Neural progenitor cell (in vitro differentiated cells): ENCODE data around the gene MMP2. TPM values are rescaled to one million over a fixed set of nuclear protein-coding genes. Genes with fewer than 3 reads are reported as not detected.

Experiments used
- DNase-seq: peaks from one replicate; pipeline ENCODE4 v3.0.0-alpha.2; 2016; ENCODE audit warnings: low spot score
- H2AFZ ChIP-seq: fragments of 200-600 bp; sonication (generic); replicated peaks from 2 replicates; pipeline ENCODE4 v1.6.1; 2016; ENCODE audit warnings: antibody characterized with exemption
- H3F3A ChIP-seq: fragments of 200-600 bp; sonication (generic); 2 replicates; pipeline ENCODE4 v1.6.1; 2016; ENCODE audit warnings: antibody characterized with exemption, low read depth
- H3K27ac ChIP-seq: fragments of 200-600 bp; sonication (generic); 2 replicates; pipeline ENCODE4 v1.5.1; 2016; ENCODE audit warnings: mild to moderate bottlenecking
- H3K27me3 ChIP-seq: fragments of 200-600 bp; sonication (generic); 2 replicates; pipeline ENCODE4 v1.6.1; 2016; ENCODE audit warnings: mild to moderate bottlenecking, moderate library complexity
- H3K36me3 ChIP-seq: fragments of 200-600 bp; sonication (generic); 2 replicates; pipeline ENCODE4 v1.5.1; 2016
- H3K4me1 ChIP-seq: fragments of 200-600 bp; sonication (generic); 2 replicates; pipeline ENCODE4 v1.6.1; 2016; ENCODE audit warnings: mixed run types
- H3K4me2 ChIP-seq: fragments of 200-600 bp; sonication (generic); 2 replicates; pipeline ENCODE4 v1.6.1; 2016
- H3K4me3 ChIP-seq: fragments of 200-600 bp; sonication (generic); 2 replicates; pipeline ENCODE4 v1.5.1; 2016
- H3K79me2 ChIP-seq: fragments of 200-600 bp; sonication (generic); 2 replicates; pipeline ENCODE4 v1.6.1; 2016; ENCODE audit warnings: low read depth
- H3K9ac ChIP-seq: fragments of 200-600 bp; sonication (generic); 2 replicates; pipeline ENCODE4 v1.6.1; 2016
- H3K9me3 ChIP-seq: fragments of 200-600 bp; sonication (generic); 2 replicates; pipeline ENCODE4 v1.5.1; 2016; ENCODE audit warnings: low read depth
- H4K20me1 ChIP-seq: fragments of 200-600 bp; sonication (generic); 2 replicates; pipeline ENCODE4 v1.6.1; 2016; ENCODE audit warnings: low read depth
- H3K27ac Mint-ChIP-seq: 3 replicates; pipeline ENCODE4 v1.8.0; 2021; ENCODE audit warnings: mixed read lengths
- H3K27me3 Mint-ChIP-seq: 2 replicates; pipeline ENCODE4 v1.8.0; 2022; ENCODE audit warnings: low read depth, mild to moderate bottlenecking, inconsistent platforms, moderate library complexity, mixed read lengths; ENCODE audit not compliant: insufficient read depth
- H3K36me3 Mint-ChIP-seq: 3 replicates; pipeline ENCODE4 v1.8.0; 2021; ENCODE audit warnings: mixed read lengths
- H3K4me1 Mint-ChIP-seq: 3 replicates; pipeline ENCODE4 v1.8.0; 2021; ENCODE audit warnings: mixed read lengths
- H3K4me3 Mint-ChIP-seq: 3 replicates; pipeline ENCODE4 v1.8.0; 2021; ENCODE audit warnings: mild to moderate bottlenecking, moderate library complexity, mixed read lengths
- H3K9me3 Mint-ChIP-seq: 3 replicates; pipeline ENCODE4 v1.8.0; 2020; ENCODE audit warnings: mixed read lengths
- EZH2 ChIP-seq: fragments of 200-600 bp; sonication (generic); IDR thresholded peaks from 2 replicates; pipeline ENCODE4 v1.6.1; 2017; ENCODE audit warnings: antibody characterized with exemption, mild to moderate bottlenecking, moderate library complexity
- EZH2phosphoT487 ChIP-seq: fragments of 200-600 bp; sonication (generic); IDR thresholded peaks from 2 replicates; pipeline ENCODE4 v1.6.1; 2017; ENCODE audit warnings: antibody characterized with exemption
- total RNA-seq: library from RNA; depleted of rRNA; stranded (reverse); fragments of >200 nt; gene quantifications from 2 replicates; pipeline ENCODE4 v1.2.3, GENCODE V29; 2015; ENCODE audit warnings: low replicate concordance
- TF ChIP-seq, protein P1 (sequence below): fragments of 200-600 bp; sonication (generic); IDR thresholded peaks from 2 replicates; pipeline ENCODE4 v1.5.1; 2017; ENCODE audit warnings: antibody characterized with exemption, mild to moderate bottlenecking

The MMP2 gene
- total RNA-seq, 1 donor from 2014 or later: 18.3 TPM

DNA sequence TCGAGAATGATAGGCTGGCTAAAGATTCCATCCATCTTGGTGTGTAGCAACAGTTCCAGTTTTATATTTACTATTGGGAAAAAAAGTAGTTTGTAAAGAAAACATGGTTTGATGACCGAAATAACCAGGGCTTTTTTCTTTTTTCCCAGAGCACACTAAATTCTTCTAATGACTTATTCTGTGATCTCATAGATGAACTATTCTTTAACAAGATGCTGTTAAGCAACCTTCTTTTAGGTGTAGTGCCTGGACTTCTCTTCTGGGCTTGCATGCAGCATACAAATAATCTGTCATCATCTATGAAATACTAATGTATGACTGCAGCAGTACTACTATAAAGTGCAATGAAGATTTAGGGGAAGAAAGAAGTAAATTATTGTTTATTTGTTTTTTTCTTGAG is 76.4 kb downstream of the MMP2 start:
- Histone ChIP-seq H3K27ac (no peak overlapping the region), H3K9ac (no peak overlapping the region), H3F3A (no peaks in the 10 kb centered on the region), H3K4me2 (no peak overlapping the region), H3K79me2 (no peaks in the 10 kb centered on the region), H3K9me3 (no peaks in the 10 kb centered on the region), H3K27me3 (no peaks in the 10 kb centered on the region), H4K20me1 (no peaks in the 10 kb centered on the region), H2AFZ (no peak overlapping the region), H3K36me3 (no peaks in the 10 kb centered on the region), H3K4me3 (no peak overlapping the region), H3K4me1 (no peaks in the 10 kb centered on the region)
- no peaks in the 10 kb centered on the region for H3K9me3 Mint-ChIP-seq
- no peaks in the 10 kb centered on the region for H3K4me1 Mint-ChIP-seq
- DNase-seq: no peak
- H3K36me3 Mint-ChIP-seq: peaks cover 17% of the 10 kb centered on the region
- H3K27me3 Mint-ChIP-seq: no peaks in the 10 kb centered on the region
- no peak overlapping the region for H3K4me3 Mint-ChIP-seq
- no peak overlapping the region for H3K27ac Mint-ChIP-seq
- TF ChIP-seq, protein P1, sequence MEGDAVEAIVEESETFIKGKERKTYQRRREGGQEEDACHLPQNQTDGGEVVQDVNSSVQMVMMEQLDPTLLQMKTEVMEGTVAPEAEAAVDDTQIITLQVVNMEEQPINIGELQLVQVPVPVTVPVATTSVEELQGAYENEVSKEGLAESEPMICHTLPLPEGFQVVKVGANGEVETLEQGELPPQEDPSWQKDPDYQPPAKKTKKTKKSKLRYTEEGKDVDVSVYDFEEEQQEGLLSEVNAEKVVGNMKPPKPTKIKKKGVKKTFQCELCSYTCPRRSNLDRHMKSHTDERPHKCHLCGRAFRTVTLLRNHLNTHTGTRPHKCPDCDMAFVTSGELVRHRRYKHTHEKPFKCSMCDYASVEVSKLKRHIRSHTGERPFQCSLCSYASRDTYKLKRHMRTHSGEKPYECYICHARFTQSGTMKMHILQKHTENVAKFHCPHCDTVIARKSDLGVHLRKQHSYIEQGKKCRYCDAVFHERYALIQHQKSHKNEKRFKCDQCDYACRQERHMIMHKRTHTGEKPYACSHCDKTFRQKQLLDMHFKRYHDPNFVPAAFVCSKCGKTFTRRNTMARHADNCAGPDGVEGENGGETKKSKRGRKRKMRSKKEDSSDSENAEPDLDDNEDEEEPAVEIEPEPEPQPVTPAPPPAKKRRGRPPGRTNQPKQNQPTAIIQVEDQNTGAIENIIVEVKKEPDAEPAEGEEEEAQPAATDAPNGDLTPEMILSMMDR: no peak
- TF ChIP-seq EZH2 (no peak), EZH2phosphoT487 (no peak)

Other genes with a start within 250 kb of the MMP2 start
- not detected in 2 replicates for gene IRX6, start 155.0 kb upstream of the MMP2 start, total RNA-seq
- 7.2 and 14.2 TPM in 2 replicates for gene LPCAT2, start 29.9 kb downstream of the MMP2 start, total RNA-seq
- gene CAPNS2, start 87.5 kb downstream of the MMP2 start, total RNA-seq: 0.24 TPM in 1 of 2 replicates, not detected in the other
- gene SLC6A2, start 176.8 kb downstream of the MMP2 start, total RNA-seq: not detected in 2 replicates